Mesendoderm (in vitro differentiated cells): Measurements from ENCODE around the gene MRAS.
"Not testable (repeated sequence)": the region's sequence is repeated elsewhere in the genome, so short reads cannot be mapped to it uniquely, and the experiment has no call there.

ENCODE experiments used
- DNase-seq: peaks from one replicate; pipeline ENCODE4 v3.0.0; 2013
- H2AK5ac ChIP-seq: 2 replicates; pipeline ENCODE4 v1.6.1; 2013; ENCODE audit warnings: low read length, inconsistent platforms
- H2BK120ac ChIP-seq: 2 replicates; pipeline ENCODE4 v1.6.1; 2013; ENCODE audit warnings: low read depth, mild to moderate bottlenecking, low read length, moderate library complexity, mixed read lengths
- H2BK15ac ChIP-seq: replicated peaks from 2 replicates; pipeline ENCODE4 v1.6.1; 2013; ENCODE audit warnings: low read depth, mild to moderate bottlenecking, moderate library complexity
- H2BK5ac ChIP-seq: 2 replicates; pipeline ENCODE4 v1.6.1; 2013; ENCODE audit warnings: low read length, inconsistent platforms
- H3K18ac ChIP-seq: 2 replicates; pipeline ENCODE4 v1.6.1; 2013; ENCODE audit warnings: mild to moderate bottlenecking, low read length, mixed read lengths
- H3K23ac ChIP-seq: one replicate; pipeline ENCODE4 v1.6.1; 2013; ENCODE audit warnings: low read length
- H3K27ac ChIP-seq: 2 replicates; pipeline ENCODE4 v1.5.1; 2013; ENCODE audit warnings: low read depth, mild to moderate bottlenecking, inconsistent platforms, low read length, moderate library complexity
- H3K27me3 ChIP-seq: 2 replicates; pipeline ENCODE4 v1.6.1; 2013; ENCODE audit warnings: low read length, control low read depth, mild to moderate bottlenecking, inconsistent platforms; ENCODE audit not compliant: insufficient read depth, poor library complexity
- H3K36me3 ChIP-seq: 2 replicates; pipeline ENCODE4 v1.6.1; 2013; ENCODE audit warnings: low read length, inconsistent platforms; ENCODE audit not compliant: control insufficient read depth, insufficient read depth
- H3K4ac ChIP-seq: one replicate; pipeline ENCODE4 v1.6.1; 2013; ENCODE audit warnings: low read depth, mild to moderate bottlenecking, low read length, moderate library complexity
- H3K4me1 ChIP-seq: 2 replicates; pipeline ENCODE4 v1.6.1; 2013; ENCODE audit warnings: low read depth, low read length, inconsistent platforms; ENCODE audit not compliant: control insufficient read depth
- H3K4me2 ChIP-seq: 2 replicates; pipeline ENCODE4 v1.6.1; 2013; ENCODE audit warnings: low read length
- H3K4me3 ChIP-seq: 2 replicates; pipeline ENCODE4 v1.5.1; 2013; ENCODE audit warnings: mild to moderate bottlenecking, low read length
- H3K56ac ChIP-seq: one replicate; pipeline ENCODE4 v1.6.1; 2013; ENCODE audit warnings: low read length
- H3K79me1 ChIP-seq: 2 replicates; pipeline ENCODE4 v1.6.1; 2013; ENCODE audit warnings: low read length, inconsistent platforms
- H3K79me2 ChIP-seq: 2 replicates; pipeline ENCODE4 v1.6.1; 2013; ENCODE audit warnings: mild to moderate bottlenecking, low read length; ENCODE audit not compliant: control insufficient read depth, insufficient read depth
- H3K9ac ChIP-seq: 2 replicates; pipeline ENCODE4 v1.6.1; 2013; ENCODE audit warnings: low read length, inconsistent platforms
- H4K5ac ChIP-seq: one replicate; pipeline ENCODE4 v1.6.1; 2013; ENCODE audit warnings: low read length
- H4K8ac ChIP-seq: one replicate; pipeline ENCODE4 v1.6.1; 2013; ENCODE audit warnings: low read depth, mild to moderate bottlenecking, control low read depth, low read length, moderate library complexity
- WGBS: extraction: QIAGEN DNeasy Blood & Tissue Kit; methylation state at CpG from one replicate; pipeline ENCODE4 v1.1.7; 2013; ENCODE audit warnings: low lambda C conversion rate, missing lambda C conversion rate; ENCODE audit not compliant: insufficient coverage; ENCODE audit errors: extremely low coverage; 5-methylcytosine and 5-hydroxymethylcytosine counted together

Gene MRAS

DNA sequence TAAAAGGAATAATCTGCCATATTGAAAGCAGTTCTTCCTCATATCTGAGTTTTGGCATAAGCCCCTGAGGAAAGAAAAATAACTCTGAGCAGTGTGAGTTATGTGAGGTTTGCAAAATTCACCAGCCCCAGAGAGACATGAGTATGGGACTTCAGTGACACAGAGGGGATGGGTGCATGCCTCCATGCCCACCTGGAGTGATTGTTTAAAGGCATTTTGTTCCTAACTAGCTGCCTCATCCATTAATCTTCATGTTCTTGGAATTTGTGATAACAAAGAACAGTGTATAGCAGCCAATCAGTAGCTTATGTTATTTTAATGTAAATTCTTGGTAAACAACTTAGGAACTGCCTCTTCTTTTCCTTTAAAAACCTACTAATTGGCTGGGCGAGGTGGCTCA is 74.9 kb downstream of the MRAS start:
- H4K5ac ChIP-seq = no peak overlapping the region
- no peaks in the 10 kb centered on the region for H3K79me2 ChIP-seq
- no peak overlapping the region for H3K4me3 ChIP-seq
- H3K4me2 ChIP-seq = no peak overlapping the region
- no peak overlapping the region for H3K56ac ChIP-seq
- H3K36me3 ChIP-seq = no peaks in the 10 kb centered on the region
- WGBS = no CpG with 5 or more reads among the region's 1 CpG
- H3K18ac ChIP-seq = no peak overlapping the region
- no peak overlapping the region for H2AK5ac ChIP-seq
- H3K9ac ChIP-seq = no peak overlapping the region
- H3K27me3 ChIP-seq = no peaks in the 10 kb centered on the region
- no peak overlapping the region for H2BK15ac ChIP-seq
- no peak overlapping the region for H2BK120ac ChIP-seq
- no peak for DNase-seq
- no peak overlapping the region for H2BK5ac ChIP-seq
- no peak overlapping the region for H3K4ac ChIP-seq
- H3K79me1 ChIP-seq = no peaks in the 10 kb centered on the region
- no peak overlapping the region for H4K8ac ChIP-seq
- H3K27ac ChIP-seq = no peak overlapping the region
- no peak overlapping the region for H3K23ac ChIP-seq
- H3K4me1 ChIP-seq = no peaks in the 10 kb centered on the region

DNA sequence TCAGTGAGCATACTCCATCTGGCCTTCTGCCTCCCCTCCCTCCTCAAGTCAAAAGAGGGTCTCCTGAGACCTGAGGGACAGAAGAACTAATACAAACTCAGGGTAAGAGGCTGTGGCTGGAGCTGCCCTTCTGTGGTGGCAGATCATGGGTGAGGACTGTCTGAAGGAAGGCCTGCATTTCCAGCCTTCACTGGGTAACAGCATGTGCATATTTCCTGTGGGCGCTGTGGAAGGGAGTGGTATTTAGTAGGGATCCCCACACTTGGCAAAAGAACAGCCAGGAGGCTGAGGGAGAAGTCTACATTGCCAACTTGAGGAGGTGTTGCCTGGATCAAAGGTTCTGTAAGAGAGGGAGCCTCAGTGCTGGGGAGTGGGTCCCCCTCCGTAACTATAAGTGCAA is 75.9 kb downstream of the MRAS start:
- Histone ChIP-seq H3K79me2 (no peaks in the 10 kb centered on the region), H3K56ac (no peak overlapping the region), H3K36me3 (no peaks in the 10 kb centered on the region), H3K4me3 (no peak overlapping the region), H3K18ac (no peak overlapping the region), H3K23ac (no peak overlapping the region), H4K8ac (no peak overlapping the region), H3K4ac (no peak overlapping the region), H3K9ac (no peak overlapping the region), H2BK120ac (no peak overlapping the region), H3K79me1 (no peaks in the 10 kb centered on the region), H2BK15ac (no peak overlapping the region), H4K5ac (no peak overlapping the region), H3K27ac (no peak overlapping the region), H2BK5ac (no peak overlapping the region), H3K27me3 (no peaks in the 10 kb centered on the region), H2AK5ac (no peak overlapping the region), H3K4me1 (no peaks in the 10 kb centered on the region), H3K4me2 (no peak overlapping the region)
- WGBS = no CpG with 5 or more reads among the region's 2 CpGs
- DNase-seq = no peak

DNA sequence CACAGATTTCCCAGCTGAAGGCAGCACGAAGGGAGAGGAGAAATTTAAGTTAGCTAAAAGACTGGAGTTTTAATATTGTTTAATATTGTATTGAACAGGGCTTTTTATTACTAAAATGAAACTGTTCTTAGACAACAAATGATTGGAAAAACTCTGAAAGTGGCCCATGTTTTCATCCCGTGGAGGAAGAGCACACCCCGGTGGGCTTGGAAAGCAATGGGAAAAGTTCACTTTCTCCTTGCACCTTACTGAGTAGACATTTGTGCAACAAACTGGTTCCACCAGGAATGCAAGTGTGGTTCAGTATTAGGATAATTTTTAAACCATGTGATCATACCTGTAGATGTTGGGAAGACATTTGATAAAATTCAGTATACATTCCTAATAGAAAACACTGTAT is 77.8 kb downstream of the MRAS start:
- no peak overlapping the region for H3K4ac ChIP-seq
- H3K18ac ChIP-seq = no peak overlapping the region
- no peaks in the 10 kb centered on the region for H3K79me2 ChIP-seq
- H3K9ac ChIP-seq = no peak overlapping the region
- no peak overlapping the region for H3K23ac ChIP-seq
- H3K79me1 ChIP-seq = no peaks in the 10 kb centered on the region
- no peaks in the 10 kb centered on the region for H3K27me3 ChIP-seq
- H3K4me1 ChIP-seq = no peaks in the 10 kb centered on the region
- H4K5ac ChIP-seq = no peak overlapping the region
- H3K56ac ChIP-seq = no peak overlapping the region
- H3K4me2 ChIP-seq = no peak overlapping the region
- no peak overlapping the region for H2BK15ac ChIP-seq
- DNase-seq = no peak
- WGBS = no CpG with 5 or more reads among the region's 3 CpGs
- H3K27ac ChIP-seq = no peak overlapping the region
- H2BK5ac ChIP-seq = no peak overlapping the region
- no peak overlapping the region for H4K8ac ChIP-seq
- no peak overlapping the region for H2BK120ac ChIP-seq
- H2AK5ac ChIP-seq = no peak overlapping the region
- no peak overlapping the region for H3K4me3 ChIP-seq
- H3K36me3 ChIP-seq = no peaks in the 10 kb centered on the region

DNA sequence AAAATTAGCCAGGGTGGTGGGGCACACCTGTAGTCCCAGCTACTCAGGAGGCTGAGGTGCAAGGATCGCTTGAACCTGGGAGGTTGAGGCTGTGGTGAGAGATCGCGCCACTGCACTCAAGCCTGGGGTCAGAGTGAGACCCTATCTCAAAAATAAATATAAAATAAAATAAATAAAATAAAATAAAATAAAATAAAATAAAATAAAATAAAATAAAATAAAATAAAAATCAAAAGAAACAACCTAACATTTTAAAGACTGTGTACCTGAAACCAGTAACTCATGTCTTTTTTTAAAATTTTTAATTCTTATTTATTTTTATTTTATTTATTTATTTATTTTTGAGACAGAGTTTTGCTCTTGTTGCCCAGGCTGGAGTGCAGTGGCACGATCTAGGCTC is 78.4 kb downstream of the MRAS start:
- not testable (repeated sequence) for H2BK15ac ChIP-seq, H3K79me1 ChIP-seq, H4K8ac ChIP-seq, H3K27ac ChIP-seq, H2BK5ac ChIP-seq, H3K4me2 ChIP-seq, H3K27me3 ChIP-seq, H3K36me3 ChIP-seq, H3K4ac ChIP-seq, H2AK5ac ChIP-seq, H3K9ac ChIP-seq, H4K5ac ChIP-seq, H3K79me2 ChIP-seq, H3K4me1 ChIP-seq, H3K4me3 ChIP-seq, H3K18ac ChIP-seq, H3K23ac ChIP-seq, DNase-seq, H2BK120ac ChIP-seq, H3K56ac ChIP-seq
- no CpG with 5 or more reads among the region's 4 CpGs for WGBS

DNA sequence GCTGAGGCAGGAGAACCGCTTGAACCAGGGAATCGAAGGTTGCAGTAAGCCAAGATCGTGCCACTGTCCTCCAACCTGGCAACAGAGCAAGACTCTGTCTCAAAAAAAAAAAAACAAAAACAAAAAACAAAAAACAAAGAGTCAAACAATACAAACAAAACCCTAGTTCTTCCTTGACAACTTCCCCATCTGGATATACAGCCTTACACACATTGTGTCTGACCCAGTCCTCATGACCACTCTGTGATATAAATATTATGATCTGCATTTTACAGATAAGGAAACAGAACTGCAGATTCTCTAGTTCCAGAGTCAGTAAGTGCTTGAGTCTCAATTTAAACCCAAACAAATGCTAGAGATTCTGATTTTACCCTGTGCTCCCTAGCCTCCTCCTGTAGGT is 81.3 kb downstream of the MRAS start:
- WGBS = no CpG with 5 or more reads among the region's 3 CpGs
- no peaks in the 10 kb centered on the region for H3K79me1 ChIP-seq

DNA sequence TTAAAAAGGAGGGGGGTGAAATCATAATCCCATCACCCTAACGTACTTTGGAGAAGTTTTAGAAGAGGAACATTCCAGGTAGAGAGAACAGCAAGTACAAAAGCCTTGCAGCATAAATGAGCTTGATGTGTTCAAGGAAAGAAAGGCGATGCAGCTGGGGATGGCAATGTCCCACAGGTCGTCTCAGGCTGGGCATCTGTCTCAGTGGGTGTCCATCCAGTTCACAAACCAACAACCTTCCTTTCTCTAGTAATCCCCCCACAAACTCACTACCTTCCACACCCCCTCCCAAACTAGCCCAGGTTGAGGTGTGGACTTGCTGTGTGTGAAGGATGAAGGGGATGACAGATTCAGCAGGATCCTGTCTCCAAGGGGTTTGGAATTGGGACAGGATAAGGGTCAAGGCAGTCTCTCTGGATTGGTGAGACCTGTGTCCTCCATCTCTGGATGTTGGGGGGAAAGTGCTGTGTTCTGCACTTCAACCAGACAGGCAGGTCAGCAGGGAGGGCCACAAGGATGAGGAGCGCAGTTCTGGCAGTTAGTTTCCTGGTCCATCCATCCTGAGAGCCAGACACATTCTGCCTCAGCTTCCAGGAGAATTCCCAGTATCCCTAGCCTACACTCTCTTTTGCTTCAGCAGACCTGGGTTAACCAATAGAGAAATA is 84.3 kb downstream of the MRAS start:
- Histone ChIP-seq H2BK15ac (no peak overlapping the region), H2BK120ac (no peak overlapping the region), H3K56ac (no peak overlapping the region), H2BK5ac (no peak overlapping the region), H3K4me3 (no peak overlapping the region), H3K4me2 (no peak overlapping the region), H3K36me3 (no peaks in the 10 kb centered on the region), H3K79me2 (no peaks in the 10 kb centered on the region), H3K4me1 (no peaks in the 10 kb centered on the region), H3K79me1 (no peaks in the 10 kb centered on the region), H3K23ac (no peak overlapping the region), H2AK5ac (peak overlapping the region; percentile 24), H4K8ac (no peak overlapping the region), H3K4ac (no peak overlapping the region), H3K18ac (no peak overlapping the region), H3K27ac (no peak overlapping the region), H3K9ac (no peak overlapping the region), H3K27me3 (peaks cover 4% of the 10 kb centered on the region), H4K5ac (no peak overlapping the region)
- no peak for DNase-seq
- no CpG with 5 or more reads among the region's 4 CpGs for WGBS

More for the DNA sequence above, 81.3 kb downstream of the MRAS start:
- no peak overlapping the region for H4K5ac ChIP-seq
- H3K4me2 ChIP-seq = no peak overlapping the region
- no peak overlapping the region for H2BK5ac ChIP-seq
- H3K9ac ChIP-seq = no peak overlapping the region
- no peaks in the 10 kb centered on the region for H3K4me1 ChIP-seq
- no peak for DNase-seq
- no peak overlapping the region for H3K56ac ChIP-seq
- no peak overlapping the region for H4K8ac ChIP-seq
- H3K27ac ChIP-seq = no peak overlapping the region
- no peak overlapping the region for H3K23ac ChIP-seq
- no peak overlapping the region for H3K4me3 ChIP-seq
- H3K4ac ChIP-seq = no peak overlapping the region
- no peak overlapping the region for H2BK15ac ChIP-seq
- H3K36me3 ChIP-seq = no peaks in the 10 kb centered on the region
- no peak overlapping the region for H3K18ac ChIP-seq
- H3K79me2 ChIP-seq = no peaks in the 10 kb centered on the region
- no peak overlapping the region for H2BK120ac ChIP-seq
- H2AK5ac ChIP-seq = no peak overlapping the region
- peaks cover 4% of the 10 kb centered on the region for H3K27me3 ChIP-seq
